GM23338 (cell line): Measurements from ENCODE around the gene ATP9B. TPM values are rescaled to one million over a fixed set of nuclear protein-coding genes. Genes with fewer than 3 reads are reported as not detected.

Experiments
- ATAC-seq: fragments of 200-7000 bp; cut with Tn5 transposase; 3 replicates; pipeline ENCODE4 v1.9.1; 2020
- DNase-seq: peaks from one replicate; pipeline ENCODE4 v3.0.0-alpha.2; 2015; ENCODE audit warnings: low spot score
- H2AFZ ChIP-seq: fragments of 200-600 bp; sonication (generic); 2 replicates; pipeline ENCODE4 v1.8.0; 2016; ENCODE audit warnings: antibody characterized with exemption, mild to moderate bottlenecking, moderate library complexity
- H3F3A ChIP-seq: fragments of 200-600 bp; sonication (generic); replicated peaks from 2 replicates; pipeline ENCODE4 v1.8.0; 2017; ENCODE audit warnings: antibody characterized with exemption, mixed run types, low read depth
- H3K27ac ChIP-seq: fragments of 200-600 bp; sonication (generic); 2 replicates; pipeline ENCODE4 v1.6.1; 2016; ENCODE audit warnings: low read depth
- H3K27me3 ChIP-seq: fragments of 200-600 bp; sonication (generic); 2 replicates; pipeline ENCODE4 v1.8.0; 2016; ENCODE audit warnings: mild to moderate bottlenecking, mixed run types, moderate library complexity; ENCODE audit not compliant: insufficient read depth
- H3K36me3 ChIP-seq: fragments of 200-600 bp; sonication (generic); 2 replicates; pipeline ENCODE4 v1.8.0; 2016; ENCODE audit warnings: mild to moderate bottlenecking; ENCODE audit not compliant: insufficient read depth
- H3K4me1 ChIP-seq: fragments of 200-600 bp; sonication (generic); 2 replicates; pipeline ENCODE4 v1.8.0; 2016; ENCODE audit warnings: mild to moderate bottlenecking, moderate library complexity; ENCODE audit not compliant: insufficient read depth
- H3K4me2 ChIP-seq: fragments of 200-600 bp; sonication (generic); 2 replicates; pipeline ENCODE4 v1.7.1; 2017; ENCODE audit warnings: mixed run types
- H3K4me3 ChIP-seq: fragments of 200-600 bp; sonication (generic); 2 replicates; pipeline ENCODE4 v1.6.1; 2016; ENCODE audit warnings: mixed run types
- H3K79me2 ChIP-seq: fragments of 200-600 bp; sonication (generic); replicated peaks from 2 replicates; pipeline ENCODE4 v1.8.0; 2017; ENCODE audit warnings: mild to moderate bottlenecking; ENCODE audit not compliant: insufficient read depth
- H3K9me2 ChIP-seq: fragments of 200-600 bp; sonication (generic); 2 replicates; pipeline ENCODE4 v1.8.0; 2017; ENCODE audit not compliant: insufficient read depth
- H4K20me1 ChIP-seq: fragments of 200-600 bp; sonication (generic); replicated peaks from 2 replicates; pipeline ENCODE4 v1.8.0; 2017; ENCODE audit warnings: mild to moderate bottlenecking; ENCODE audit not compliant: insufficient read depth
- H3K27ac Mint-ChIP-seq: 2 replicates; pipeline ENCODE4 v1.8.0; 2020; ENCODE audit warnings: inconsistent platforms, mild to moderate bottlenecking, moderate library complexity, mixed read lengths
- H3K27me3 Mint-ChIP-seq: 3 replicates; pipeline ENCODE4 v1.8.0; 2022; ENCODE audit warnings: low read depth, mild to moderate bottlenecking, moderate library complexity, mixed read lengths, inconsistent platforms; ENCODE audit not compliant: insufficient read depth, poor library complexity
- H3K36me3 Mint-ChIP-seq: 3 replicates; pipeline ENCODE4 v1.8.0; 2021; ENCODE audit warnings: low read depth, mild to moderate bottlenecking, inconsistent platforms, moderate library complexity, mixed read lengths
- H3K4me1 Mint-ChIP-seq: 3 replicates; pipeline ENCODE4 v1.8.0; 2020; ENCODE audit warnings: mild to moderate bottlenecking, inconsistent platforms, mixed read lengths
- H3K4me3 Mint-ChIP-seq: 3 replicates; pipeline ENCODE4 v1.8.0; 2021; ENCODE audit warnings: moderate library complexity, mild to moderate bottlenecking, inconsistent platforms, mixed read lengths
- H3K9me3 Mint-ChIP-seq: 3 replicates; pipeline ENCODE4 v1.8.0; 2020; ENCODE audit warnings: moderate library complexity, mild to moderate bottlenecking, inconsistent platforms, mixed read lengths
- ETS1 ChIP-seq: IDR thresholded peaks from 2 replicates; pipeline ENCODE4 v1.6.1; 2016; ENCODE audit warnings: antibody characterized with exemption
- EZH2phosphoT487 ChIP-seq: fragments of 200-600 bp; sonication (generic); IDR thresholded peaks from one replicate; pipeline ENCODE4 v1.8.1; 2018; ENCODE audit warnings: antibody characterized with exemption; ENCODE audit not compliant: unreplicated experiment
- REST ChIP-seq: IDR thresholded peaks from one replicate; pipeline ENCODE4 v1.6.1; 2018; ENCODE audit warnings: antibody characterized with exemption; ENCODE audit not compliant: unreplicated experiment
- STAT1 ChIP-seq: IDR thresholded peaks from one replicate; pipeline ENCODE4 v1.6.1; 2016; ENCODE audit warnings: antibody characterized with exemption; ENCODE audit not compliant: unreplicated experiment
- polyA plus RNA-seq: library from polyadenylated mRNA; unstranded; fragments of >200 nt; fragmentation: Nextera tagmentation; extraction: Ambion mirVana; gene quantifications from 2 replicates; pipeline ENCODE4 v1.2.1, GENCODE V29; 2016
- total RNA-seq: library from RNA; depleted of rRNA; stranded (reverse); fragments of >200 nt; shearing (Covaris generic); gene quantifications from 2 replicates; pipeline ENCODE4 v1.2.3, GENCODE V29; 2014
- TF ChIP-seq, protein P1 (sequence below): fragments of 250-450 bp; sonication (Bioruptor Pico); IDR thresholded peaks from 2 replicates; pipeline ENCODE4 v1.5.0; 2020; ENCODE audit warnings: mild to moderate bottlenecking, moderate library complexity
- TF ChIP-seq, protein P2 (sequence below), 2 experiments: fragments of 200-600 bp in 1 of 2; sonication (generic) in 1 of 2; conservative IDR thresholded peaks; 2 replicates each; pipeline versions ENCODE4 v1.5.1 to v1.6.1; 2016 to 2017; ENCODE audit warnings: antibody characterized with exemption in 2 of 2, low read depth in 2 of 2, mild to moderate bottlenecking in 2 of 2, moderate library complexity in 1 of 2

The ATP9B gene
- total and polyA plus RNA-seq, 2 experiments from 2014 or later = 14.2 to 25.6 TPM

- TF ChIP-seq, protein P1, sequence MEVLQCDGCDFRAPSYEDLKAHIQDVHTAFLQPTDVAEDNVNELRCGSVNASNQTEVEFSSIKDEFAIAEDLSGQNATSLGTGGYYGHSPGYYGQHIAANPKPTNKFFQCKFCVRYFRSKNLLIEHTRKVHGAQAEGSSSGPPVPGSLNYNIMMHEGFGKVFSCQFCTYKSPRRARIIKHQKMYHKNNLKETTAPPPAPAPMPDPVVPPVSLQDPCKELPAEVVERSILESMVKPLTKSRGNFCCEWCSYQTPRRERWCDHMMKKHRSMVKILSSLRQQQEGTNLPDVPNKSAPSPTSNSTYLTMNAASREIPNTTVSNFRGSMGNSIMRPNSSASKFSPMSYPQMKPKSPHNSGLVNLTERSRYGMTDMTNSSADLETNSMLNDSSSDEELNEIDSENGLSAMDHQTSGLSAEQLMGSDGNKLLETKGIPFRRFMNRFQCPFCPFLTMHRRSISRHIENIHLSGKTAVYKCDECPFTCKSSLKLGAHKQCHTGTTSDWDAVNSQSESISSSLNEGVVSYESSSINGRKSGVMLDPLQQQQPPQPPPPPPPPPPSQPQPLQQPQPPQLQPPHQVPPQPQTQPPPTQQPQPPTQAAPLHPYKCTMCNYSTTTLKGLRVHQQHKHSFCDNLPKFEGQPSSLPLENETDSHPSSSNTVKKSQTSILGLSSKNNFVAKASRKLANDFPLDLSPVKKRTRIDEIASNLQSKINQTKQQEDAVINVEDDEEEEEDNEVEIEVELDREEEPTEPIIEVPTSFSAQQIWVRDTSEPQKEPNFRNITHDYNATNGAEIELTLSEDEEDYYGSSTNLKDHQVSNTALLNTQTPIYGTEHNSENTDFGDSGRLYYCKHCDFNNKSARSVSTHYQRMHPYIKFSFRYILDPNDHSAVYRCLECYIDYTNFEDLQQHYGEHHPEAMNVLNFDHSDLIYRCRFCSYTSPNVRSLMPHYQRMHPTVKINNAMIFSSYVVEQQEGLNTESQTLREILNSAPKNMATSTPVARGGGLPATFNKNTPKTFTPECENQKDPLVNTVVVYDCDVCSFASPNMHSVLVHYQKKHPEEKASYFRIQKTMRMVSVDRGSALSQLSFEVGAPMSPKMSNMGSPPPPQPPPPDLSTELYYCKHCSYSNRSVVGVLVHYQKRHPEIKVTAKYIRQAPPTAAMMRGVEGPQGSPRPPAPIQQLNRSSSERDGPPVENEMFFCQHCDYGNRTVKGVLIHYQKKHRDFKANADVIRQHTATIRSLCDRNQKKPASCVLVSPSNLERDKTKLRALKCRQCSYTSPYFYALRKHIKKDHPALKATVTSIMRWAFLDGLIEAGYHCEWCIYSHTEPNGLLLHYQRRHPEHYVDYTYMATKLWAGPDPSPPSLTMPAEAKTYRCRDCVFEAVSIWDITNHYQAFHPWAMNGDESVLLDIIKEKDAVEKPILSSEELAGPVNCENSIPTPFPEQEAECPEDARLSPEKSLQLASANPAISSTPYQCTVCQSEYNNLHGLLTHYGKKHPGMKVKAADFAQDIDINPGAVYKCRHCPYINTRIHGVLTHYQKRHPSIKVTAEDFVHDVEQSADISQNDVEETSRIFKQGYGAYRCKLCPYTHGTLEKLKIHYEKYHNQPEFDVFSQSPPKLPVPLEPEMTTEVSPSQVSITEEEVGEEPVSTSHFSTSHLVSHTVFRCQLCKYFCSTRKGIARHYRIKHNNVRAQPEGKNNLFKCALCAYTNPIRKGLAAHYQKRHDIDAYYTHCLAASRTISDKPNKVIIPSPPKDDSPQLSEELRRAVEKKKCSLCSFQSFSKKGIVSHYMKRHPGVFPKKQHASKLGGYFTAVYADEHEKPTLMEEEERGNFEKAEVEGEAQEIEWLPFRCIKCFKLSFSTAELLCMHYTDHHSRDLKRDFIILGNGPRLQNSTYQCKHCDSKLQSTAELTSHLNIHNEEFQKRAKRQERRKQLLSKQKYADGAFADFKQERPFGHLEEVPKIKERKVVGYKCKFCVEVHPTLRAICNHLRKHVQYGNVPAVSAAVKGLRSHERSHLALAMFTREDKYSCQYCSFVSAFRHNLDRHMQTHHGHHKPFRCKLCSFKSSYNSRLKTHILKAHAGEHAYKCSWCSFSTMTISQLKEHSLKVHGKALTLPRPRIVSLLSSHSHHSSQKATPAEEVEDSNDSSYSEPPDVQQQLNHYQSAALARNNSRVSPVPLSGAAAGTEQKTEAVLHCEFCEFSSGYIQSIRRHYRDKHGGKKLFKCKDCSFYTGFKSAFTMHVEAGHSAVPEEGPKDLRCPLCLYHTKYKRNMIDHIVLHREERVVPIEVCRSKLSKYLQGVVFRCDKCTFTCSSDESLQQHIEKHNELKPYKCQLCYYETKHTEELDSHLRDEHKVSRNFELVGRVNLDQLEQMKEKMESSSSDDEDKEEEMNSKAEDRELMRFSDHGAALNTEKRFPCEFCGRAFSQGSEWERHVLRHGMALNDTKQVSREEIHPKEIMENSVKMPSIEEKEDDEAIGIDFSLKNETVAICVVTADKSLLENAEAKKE = no peak
- no peak for TF ChIP-seq ETS1
Measured at GRCh38 chr18:79222790-79223189, 153.6 kb downstream of the ATP9B start (continued).

GRCh38 chr18:79223431-79223830 lies 154.2 kb downstream of the ATP9B start:
- no peaks in the 10 kb centered on the region for H3K36me3 ChIP-seq
- no peak overlapping the region for H3K4me3 Mint-ChIP-seq
- no peaks in the 10 kb centered on the region for H3K36me3 Mint-ChIP-seq
- no peak overlapping the region for H3K27ac ChIP-seq
- no peaks in the 10 kb centered on the region for H3F3A ChIP-seq
- H3K79me2 ChIP-seq = no peaks in the 10 kb centered on the region
- H2AFZ ChIP-seq = no peak overlapping the region
- peaks cover 4% of the 10 kb centered on the region; the same call in 2 of the 3 replicates for H3K4me1 Mint-ChIP-seq
- H3K4me2 ChIP-seq = no peak overlapping the region
- no peaks in the 10 kb centered on the region for H3K9me2 ChIP-seq
- no peaks in the 10 kb centered on the region for H3K27me3 ChIP-seq
- H3K4me1 ChIP-seq = no peaks in the 10 kb centered on the region
- H3K9me3 Mint-ChIP-seq = no peaks in the 10 kb centered on the region
- ATAC-seq (no peak), DNase-seq (no peak)
- H3K4me3 ChIP-seq = no peak overlapping the region
- TF ChIP-seq REST (no peak), STAT1 (no peak), EZH2phosphoT487 (no peak)
- TF ChIP-seq, protein P2, sequence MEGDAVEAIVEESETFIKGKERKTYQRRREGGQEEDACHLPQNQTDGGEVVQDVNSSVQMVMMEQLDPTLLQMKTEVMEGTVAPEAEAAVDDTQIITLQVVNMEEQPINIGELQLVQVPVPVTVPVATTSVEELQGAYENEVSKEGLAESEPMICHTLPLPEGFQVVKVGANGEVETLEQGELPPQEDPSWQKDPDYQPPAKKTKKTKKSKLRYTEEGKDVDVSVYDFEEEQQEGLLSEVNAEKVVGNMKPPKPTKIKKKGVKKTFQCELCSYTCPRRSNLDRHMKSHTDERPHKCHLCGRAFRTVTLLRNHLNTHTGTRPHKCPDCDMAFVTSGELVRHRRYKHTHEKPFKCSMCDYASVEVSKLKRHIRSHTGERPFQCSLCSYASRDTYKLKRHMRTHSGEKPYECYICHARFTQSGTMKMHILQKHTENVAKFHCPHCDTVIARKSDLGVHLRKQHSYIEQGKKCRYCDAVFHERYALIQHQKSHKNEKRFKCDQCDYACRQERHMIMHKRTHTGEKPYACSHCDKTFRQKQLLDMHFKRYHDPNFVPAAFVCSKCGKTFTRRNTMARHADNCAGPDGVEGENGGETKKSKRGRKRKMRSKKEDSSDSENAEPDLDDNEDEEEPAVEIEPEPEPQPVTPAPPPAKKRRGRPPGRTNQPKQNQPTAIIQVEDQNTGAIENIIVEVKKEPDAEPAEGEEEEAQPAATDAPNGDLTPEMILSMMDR (conservative IDR thresholded peaks at IDR 0.05; ENCODE audit: low read depth in 2 of 2) = no peak
- H3K27ac Mint-ChIP-seq = no peak overlapping the region
- H4K20me1 ChIP-seq = no peaks in the 10 kb centered on the region
- H3K27me3 Mint-ChIP-seq = peaks cover 2% of the 10 kb centered on the region
